Bronchus fibroblast of lung (primary cell): ENCODE results near the gene USP17L25. TPM values are rescaled to one million over a fixed set of nuclear protein-coding genes. Genes with fewer than 3 reads are reported as not detected.

Experiments
- total RNA-seq: library from RNA; depleted of rRNA; stranded (reverse); fragments of >200 nt; gene quantifications from 2 replicates; pipeline ENCODE4 v1.2.3, GENCODE V29; 2015

Gene USP17L25, protein sequence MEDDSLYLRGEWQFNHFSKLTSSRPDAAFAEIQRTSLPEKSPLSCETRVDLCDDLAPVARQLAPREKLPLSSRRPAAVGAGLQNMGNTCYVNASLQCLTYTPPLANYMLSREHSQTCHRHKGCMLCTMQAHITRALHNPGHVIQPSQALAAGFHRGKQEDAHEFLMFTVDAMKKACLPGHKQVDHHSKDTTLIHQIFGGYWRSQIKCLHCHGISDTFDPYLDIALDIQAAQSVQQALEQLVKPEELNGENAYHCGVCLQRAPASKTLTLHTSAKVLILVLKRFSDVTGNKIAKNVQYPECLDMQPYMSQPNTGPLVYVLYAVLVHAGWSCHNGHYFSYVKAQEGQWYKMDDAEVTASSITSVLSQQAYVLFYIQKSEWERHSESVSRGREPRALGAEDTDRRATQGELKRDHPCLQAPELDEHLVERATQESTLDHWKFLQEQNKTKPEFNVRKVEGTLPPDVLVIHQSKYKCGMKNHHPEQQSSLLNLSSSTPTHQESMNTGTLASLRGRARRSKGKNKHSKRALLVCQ
- total RNA-seq = not detected in 2 replicates

DNA sequence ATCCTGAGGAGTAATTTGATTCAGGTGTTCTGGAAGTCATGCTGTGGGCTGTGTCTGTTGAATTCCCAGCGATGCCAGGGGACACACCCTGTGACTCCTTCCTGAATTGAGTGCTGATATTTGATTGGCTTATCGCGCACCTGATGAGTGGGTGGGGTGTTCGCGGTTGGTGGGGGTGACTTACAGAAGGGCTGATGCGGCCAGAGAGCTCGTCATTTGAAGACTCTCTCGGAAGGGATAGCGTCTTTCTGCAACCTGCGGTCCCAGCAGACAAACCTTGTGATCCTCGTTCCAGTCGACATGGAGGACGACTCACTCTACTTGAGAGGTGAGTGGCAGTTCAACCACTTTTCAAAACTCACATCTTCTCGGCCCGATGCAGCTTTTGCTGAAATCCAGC lies at the start of gene USP17L25:
USP17L25 (plus strand) TSS at position 301 of the 400 bp plus-strand sequence; CDS start at position 301, 0 bp downstream.

DNA sequence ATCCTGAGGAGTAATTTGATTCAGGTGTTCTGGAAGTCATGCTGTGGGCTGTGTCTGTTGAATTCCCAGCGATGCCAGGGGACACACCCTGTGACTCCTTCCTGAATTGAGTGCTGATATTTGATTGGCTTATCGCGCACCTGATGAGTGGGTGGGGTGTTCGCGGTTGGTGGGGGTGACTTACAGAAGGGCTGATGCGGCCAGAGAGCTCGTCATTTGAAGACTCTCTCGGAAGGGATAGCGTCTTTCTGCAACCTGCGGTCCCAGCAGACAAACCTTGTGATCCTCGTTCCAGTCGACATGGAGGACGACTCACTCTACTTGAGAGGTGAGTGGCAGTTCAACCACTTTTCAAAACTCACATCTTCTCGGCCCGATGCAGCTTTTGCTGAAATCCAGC lies 4.8 kb upstream of the USP17L25 start, which contains the start of gene USP17L24:
USP17L24 (plus strand) TSS at position 301 of the 400 bp plus-strand sequence; CDS start at position 301, 0 bp downstream.

DNA sequence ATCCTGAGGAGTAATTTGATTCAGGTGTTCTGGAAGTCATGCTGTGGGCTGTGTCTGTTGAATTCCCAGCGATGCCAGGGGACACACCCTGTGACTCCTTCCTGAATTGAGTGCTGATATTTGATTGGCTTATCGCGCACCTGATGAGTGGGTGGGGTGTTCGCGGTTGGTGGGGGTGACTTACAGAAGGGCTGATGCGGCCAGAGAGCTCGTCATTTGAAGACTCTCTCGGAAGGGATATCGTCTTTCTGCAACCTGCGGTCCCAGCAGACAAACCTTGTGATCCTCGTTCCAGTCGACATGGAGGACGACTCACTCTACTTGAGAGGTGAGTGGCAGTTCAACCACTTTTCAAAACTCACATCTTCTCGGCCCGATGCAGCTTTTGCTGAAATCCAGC lies 4.6 kb downstream of the USP17L25 start, which contains the start of gene USP17L26:
USP17L26 (plus strand) TSS at position 301 of the 400 bp plus-strand sequence; CDS start at position 301, 0 bp downstream.

DNA sequence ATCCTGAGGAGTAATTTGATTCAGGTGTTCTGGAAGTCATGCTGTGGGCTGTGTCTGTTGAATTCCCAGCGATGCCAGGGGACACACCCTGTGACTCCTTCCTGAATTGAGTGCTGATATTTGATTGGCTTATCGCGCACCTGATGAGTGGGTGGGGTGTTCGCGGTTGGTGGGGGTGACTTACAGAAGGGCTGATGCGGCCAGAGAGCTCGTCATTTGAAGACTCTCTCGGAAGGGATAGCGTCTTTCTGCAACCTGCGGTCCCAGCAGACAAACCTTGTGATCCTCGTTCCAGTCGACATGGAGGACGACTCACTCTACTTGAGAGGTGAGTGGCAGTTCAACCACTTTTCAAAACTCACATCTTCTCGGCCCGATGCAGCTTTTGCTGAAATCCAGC lies 9.4 kb downstream of the USP17L25 start, which contains the start of gene USP17L5:
USP17L5 (plus strand) TSS at position 301 of the 400 bp plus-strand sequence; CDS start at position 301, 0 bp downstream.

DNA sequence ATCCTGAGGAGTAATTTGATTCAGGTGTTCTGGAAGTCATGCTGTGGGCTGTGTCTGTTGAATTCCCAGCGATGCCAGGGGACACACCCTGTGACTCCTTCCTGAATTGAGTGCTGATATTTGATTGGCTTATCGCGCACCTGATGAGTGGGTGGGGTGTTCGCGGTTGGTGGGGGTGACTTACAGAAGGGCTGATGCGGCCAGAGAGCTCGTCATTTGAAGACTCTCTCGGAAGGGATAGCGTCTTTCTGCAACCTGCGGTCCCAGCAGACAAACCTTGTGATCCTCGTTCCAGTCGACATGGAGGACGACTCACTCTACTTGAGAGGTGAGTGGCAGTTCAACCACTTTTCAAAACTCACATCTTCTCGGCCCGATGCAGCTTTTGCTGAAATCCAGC lies 14.1 kb downstream of the USP17L25 start, which contains the start of gene USP17L27:
USP17L27 (plus strand) TSS at position 301 of the 400 bp plus-strand sequence; CDS start at position 301, 0 bp downstream.

DNA sequence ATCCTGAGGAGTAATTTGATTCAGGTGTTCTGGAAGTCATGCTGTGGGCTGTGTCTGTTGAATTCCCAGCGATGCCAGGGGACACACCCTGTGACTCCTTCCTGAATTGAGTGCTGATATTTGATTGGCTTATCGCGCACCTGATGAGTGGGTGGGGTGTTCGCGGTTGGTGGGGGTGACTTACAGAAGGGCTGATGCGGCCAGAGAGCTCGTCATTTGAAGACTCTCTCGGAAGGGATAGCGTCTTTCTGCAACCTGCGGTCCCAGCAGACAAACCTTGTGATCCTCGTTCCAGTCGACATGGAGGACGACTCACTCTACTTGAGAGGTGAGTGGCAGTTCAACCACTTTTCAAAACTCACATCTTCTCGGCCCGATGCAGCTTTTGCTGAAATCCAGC lies 18.9 kb downstream of the USP17L25 start, which contains the start of gene USP17L28:
USP17L28 (plus strand) TSS at position 301 of the 400 bp plus-strand sequence; CDS start at position 301, 0 bp downstream.

DNA sequence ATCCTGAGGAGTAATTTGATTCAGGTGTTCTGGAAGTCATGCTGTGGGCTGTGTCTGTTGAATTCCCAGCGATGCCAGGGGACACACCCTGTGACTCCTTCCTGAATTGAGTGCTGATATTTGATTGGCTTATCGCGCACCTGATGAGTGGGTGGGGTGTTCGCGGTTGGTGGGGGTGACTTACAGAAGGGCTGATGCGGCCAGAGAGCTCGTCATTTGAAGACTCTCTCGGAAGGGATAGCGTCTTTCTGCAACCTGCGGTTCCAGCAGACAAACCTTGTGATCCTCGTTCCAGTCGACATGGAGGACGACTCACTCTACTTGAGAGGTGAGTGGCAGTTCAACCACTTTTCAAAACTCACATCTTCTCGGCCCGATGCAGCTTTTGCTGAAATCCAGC lies 23.6 kb downstream of the USP17L25 start, which contains the start of gene USP17L29:
USP17L29 (plus strand) TSS at position 301 of the 400 bp plus-strand sequence; CDS start at position 301, 0 bp downstream.

DNA sequence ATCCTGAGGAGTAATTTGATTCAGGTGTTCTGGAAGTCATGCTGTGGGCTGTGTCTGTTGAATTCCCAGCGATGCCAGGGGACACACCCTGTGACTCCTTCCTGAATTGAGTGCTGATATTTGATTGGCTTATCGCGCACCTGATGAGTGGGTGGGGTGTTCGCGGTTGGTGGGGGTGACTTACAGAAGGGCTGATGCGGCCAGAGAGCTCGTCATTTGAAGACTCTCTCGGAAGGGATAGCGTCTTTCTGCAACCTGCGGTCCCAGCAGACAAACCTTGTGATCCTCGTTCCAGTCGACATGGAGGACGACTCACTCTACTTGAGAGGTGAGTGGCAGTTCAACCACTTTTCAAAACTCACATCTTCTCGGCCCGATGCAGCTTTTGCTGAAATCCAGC lies 33.1 kb downstream of the USP17L25 start, which contains the start of gene USP17L30:
USP17L30 (plus strand) TSS at position 301 of the 400 bp plus-strand sequence; CDS start at position 301, 0 bp downstream.

Other genes starting within 250 kb of the USP17L25 start
- not detected in 2 replicates for gene FAM90A26, start 159.5 kb upstream of the USP17L25 start, total RNA-seq
- not detected in 2 replicates for gene USP17L10, start 119.3 kb upstream of the USP17L25 start, total RNA-seq
- gene USP17L11, start 114.5 kb upstream of the USP17L25 start, total RNA-seq = not detected in 2 replicates
- gene USP17L12, start 109.8 kb upstream of the USP17L25 start, total RNA-seq = not detected in 2 replicates
- not detected in 2 replicates for gene USP17L13, start 105.0 kb upstream of the USP17L25 start, total RNA-seq
- not detected in 2 replicates for gene USP17L15, start 95.5 kb upstream of the USP17L25 start, total RNA-seq
- not detected in 2 replicates for gene USP17L17, start 86.0 kb upstream of the USP17L25 start, total RNA-seq
- gene USP17L18, start 81.3 kb upstream of the USP17L25 start, total RNA-seq = not detected in 2 replicates
- gene USP17L19, start 76.5 kb upstream of the USP17L25 start, total RNA-seq = not detected in 2 replicates
- not detected in 2 replicates for gene USP17L20, start 71.8 kb upstream of the USP17L25 start, total RNA-seq
- gene USP17L21, start 67.0 kb upstream of the USP17L25 start, total RNA-seq = not detected in 2 replicates
- gene USP17L22, start 62.3 kb upstream of the USP17L25 start, total RNA-seq = not detected in 2 replicates
- not detected in 2 replicates for gene USP17L24, start 4.7 kb upstream of the USP17L25 start, total RNA-seq
- gene USP17L26, start 4.7 kb downstream of the USP17L25 start, total RNA-seq = not detected in 2 replicates
- gene USP17L5, start 9.5 kb downstream of the USP17L25 start, total RNA-seq = not detected in 2 replicates
- gene USP17L27, start 14.2 kb downstream of the USP17L25 start, total RNA-seq = not detected in 2 replicates
- not detected in 2 replicates for gene USP17L28, start 19.0 kb downstream of the USP17L25 start, total RNA-seq
- not detected in 2 replicates for gene USP17L29, start 23.7 kb downstream of the USP17L25 start, total RNA-seq
- gene USP17L30, start 33.2 kb downstream of the USP17L25 start, total RNA-seq = not detected in 2 replicates
- not detected in 2 replicates for gene DEFB131A, start 114.5 kb downstream of the USP17L25 start, total RNA-seq